ENCODE measurements around the gene ITGA2B. TPM values are rescaled to one million over a fixed set of nuclear protein-coding genes. Genes with fewer than 3 reads are reported as not detected.

Gene ITGA2B
- total and polyA plus RNA-seq, 2 of the 8 experiments (the other 6 are each of a cell fraction or from before 2014, with no cell fraction given), result 6.9 to 12.3 TPM

DNA sequence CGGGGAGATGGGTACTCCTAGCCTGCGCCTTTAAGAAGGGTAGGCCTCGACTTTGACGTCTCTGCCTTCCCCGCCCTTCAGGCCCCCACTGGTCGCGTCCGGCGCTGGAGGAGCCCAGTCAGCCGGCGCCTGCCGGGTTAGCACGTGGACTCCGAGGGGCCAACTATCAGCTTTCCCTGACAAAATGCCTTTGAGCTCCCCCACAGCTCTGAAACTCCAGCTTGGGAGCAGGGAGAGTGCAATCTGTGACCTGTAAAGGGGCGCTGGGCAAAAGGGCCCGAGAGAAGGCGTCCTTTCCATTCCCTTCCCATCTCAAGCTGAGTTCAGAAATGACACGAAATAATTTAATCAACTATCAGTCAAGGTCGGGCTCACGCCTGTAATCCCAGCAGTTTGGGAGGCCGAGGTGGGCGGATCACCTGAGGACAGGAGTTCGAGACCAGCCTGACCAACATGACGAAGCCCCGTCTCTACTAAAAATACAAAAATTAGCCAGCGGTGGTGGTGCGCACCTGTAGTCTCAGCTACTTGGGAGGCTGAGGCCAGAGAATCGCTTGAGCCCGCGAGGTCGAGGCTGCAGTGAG lies 62.5 kb downstream of the ITGA2B start (continued):
- no peak for TF ChIP-seq GABPA (IDR thresholded peaks at IDR 0.05; ENCODE audit: borderline replicate concordance, insufficient read depth, low read length)
- TF ChIP-seq CEBPB (IDR thresholded peaks at IDR 0.05; ENCODE audit: low read depth, low read length), result no peak
- TF ChIP-seq TBP (IDR thresholded peaks at IDR 0.05; ENCODE audit: low read depth, low read length), result 0 out of 2 replicates have a peak, but pooled peaks have one; percentile 20
- no peak for TF ChIP-seq EZH2 (IDR thresholded peaks at IDR 0.05; ENCODE audit: low read depth, low read length, severe bottlenecking)
